Inflammatory macrophage treated with lipopolysaccharide for 4 hours (primary cell): Measurements from ENCODE around the gene BUB1.
"Not testable (repeated sequence)": the region's sequence is repeated elsewhere in the genome, so short reads cannot be mapped to it uniquely, and the experiment has no call there.

Experiments
- DNase-seq: peaks from one replicate; pipeline ENCODE4 v3.0.0-alpha.2; 2020

The BUB1 gene

DNA sequence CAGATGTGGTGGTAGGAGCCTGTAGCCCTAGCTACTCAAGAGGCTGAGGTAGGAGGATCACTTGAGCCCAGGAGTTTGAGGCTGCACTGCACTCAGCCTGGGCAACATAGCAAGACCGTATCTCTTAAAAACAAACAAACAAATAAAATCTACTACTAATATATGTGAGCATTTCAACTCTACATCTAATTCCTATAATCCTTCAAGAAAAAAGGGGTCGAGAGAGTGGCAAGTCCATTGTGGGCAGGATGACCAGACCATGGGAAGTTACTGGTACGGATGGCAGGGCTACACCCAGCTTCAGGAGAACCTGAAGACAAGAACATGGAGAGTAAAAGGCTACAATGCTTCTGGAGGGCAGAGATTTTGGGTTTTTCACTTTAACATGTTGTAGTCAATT lies 24.0 kb downstream of the BUB1 start:
- no peak for DNase-seq

DNA sequence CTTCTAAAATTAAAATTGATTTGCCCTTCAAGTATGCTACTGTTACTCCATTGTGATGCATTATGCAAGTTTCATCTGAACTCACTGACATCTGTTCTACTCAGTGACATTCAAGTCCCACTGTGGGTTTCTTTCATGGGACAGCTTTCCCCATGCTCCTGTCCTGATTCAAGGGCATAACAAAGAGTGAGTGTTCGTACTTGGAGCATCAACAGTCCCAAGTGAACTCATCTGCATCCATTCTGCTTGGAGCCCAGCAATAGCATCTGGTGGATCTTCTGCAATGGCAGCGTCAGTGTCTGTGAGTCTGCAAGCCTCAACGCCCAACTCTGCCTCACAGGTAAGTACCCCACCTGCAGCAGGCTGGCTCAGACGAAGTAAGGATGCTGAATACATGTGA lies 27.5 kb downstream of the BUB1 start:
- DNase-seq = no peak

DNA sequence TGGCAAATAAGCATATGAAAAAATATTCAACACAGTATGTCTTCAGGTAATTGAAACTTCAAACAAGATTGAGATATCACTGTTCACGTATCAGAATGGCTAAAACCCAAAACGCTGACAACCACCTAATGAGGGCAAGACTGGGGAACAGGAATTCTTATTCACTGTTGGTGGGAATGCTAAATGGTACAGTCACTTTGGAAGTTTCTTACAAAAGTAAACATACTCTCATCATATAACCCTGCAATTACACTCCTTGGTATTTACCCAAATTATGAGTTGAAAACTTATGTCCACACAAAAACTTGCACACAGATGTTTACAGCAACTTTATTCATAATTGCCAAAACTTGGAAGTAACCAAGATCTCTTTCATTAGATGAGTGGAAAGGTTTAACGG lies 30.1 kb downstream of the BUB1 start:
- DNase-seq = no peak

DNA sequence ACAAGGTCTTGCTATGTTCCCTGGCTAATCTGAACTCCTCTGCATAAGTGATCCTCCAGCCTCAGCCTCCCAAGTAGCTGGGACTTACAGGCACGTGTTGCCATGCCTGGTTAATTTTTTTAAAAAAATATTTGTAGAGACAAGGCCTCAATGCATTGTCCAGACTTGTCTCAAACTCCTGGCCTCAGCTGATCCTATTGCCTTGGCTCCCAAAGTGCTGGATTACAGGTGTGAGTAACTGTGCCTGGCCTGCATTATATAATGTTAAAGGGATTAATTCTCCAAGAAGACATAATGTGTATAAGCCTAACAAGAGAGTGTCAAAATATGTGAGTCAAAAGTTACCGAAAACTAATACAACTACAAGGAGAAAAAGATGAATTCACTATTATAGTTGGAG lies 32.2 kb downstream of the BUB1 start:
- no peak for DNase-seq

DNA sequence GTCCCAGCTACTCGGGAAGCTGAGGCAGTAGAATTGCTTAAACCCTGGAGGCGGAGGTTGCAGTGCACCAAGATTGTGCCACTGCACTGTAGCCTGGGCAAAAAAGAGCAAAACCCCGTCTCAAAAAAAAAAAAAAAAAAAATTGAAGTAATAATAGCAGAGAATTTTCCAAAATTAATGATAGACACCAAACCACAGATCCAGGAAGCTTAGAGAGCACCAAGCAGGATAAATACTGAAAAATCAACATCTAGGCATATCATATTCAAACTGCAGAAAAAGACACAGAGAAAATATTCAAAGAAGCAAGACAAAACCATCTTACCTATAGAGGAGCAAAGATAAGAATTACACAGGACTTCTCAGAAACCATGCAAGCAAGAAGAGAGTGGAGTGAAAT lies 33.5 kb downstream of the BUB1 start:
- DNase-seq = no peak

DNA sequence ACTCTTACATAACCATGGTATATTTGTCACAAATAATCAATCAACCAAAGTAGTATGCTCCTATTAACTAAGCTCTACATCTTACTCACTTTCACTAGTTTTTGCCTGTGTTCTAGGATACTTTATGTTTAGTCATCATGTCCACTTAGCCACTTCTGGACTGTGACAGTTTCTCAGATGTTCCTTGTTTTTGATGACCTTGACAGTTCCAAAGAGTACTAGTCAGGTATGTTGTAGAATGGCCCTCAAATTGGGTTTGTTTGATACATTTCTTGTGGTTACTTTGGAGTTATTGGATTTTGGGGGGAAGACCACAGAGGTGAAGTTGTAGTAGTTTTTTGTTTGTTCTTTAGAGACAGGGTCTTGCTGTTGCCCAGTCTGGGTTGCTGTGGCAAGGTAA lies 35.5 kb downstream of the BUB1 start:
- DNase-seq = no peak

DNA sequence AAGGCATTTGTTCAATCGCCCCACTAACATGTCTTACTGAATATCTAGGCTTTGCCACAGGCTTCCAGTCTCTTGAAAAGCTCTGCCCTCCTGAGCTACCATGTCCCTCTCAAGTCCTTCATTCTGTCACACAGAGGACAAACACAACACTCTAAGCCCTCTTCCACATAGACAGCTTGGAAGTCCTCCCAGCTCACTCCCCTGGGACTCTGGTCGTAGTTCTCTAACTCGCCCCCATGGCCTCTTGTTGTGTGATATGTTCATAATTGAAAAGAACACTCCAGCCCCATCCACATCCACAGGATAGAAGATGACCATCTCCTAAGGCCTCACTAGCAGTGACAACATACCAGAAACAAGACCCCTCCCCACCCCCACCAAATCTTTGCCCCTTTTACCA lies 37.9 kb downstream of the BUB1 start:
- no peak for DNase-seq

DNA sequence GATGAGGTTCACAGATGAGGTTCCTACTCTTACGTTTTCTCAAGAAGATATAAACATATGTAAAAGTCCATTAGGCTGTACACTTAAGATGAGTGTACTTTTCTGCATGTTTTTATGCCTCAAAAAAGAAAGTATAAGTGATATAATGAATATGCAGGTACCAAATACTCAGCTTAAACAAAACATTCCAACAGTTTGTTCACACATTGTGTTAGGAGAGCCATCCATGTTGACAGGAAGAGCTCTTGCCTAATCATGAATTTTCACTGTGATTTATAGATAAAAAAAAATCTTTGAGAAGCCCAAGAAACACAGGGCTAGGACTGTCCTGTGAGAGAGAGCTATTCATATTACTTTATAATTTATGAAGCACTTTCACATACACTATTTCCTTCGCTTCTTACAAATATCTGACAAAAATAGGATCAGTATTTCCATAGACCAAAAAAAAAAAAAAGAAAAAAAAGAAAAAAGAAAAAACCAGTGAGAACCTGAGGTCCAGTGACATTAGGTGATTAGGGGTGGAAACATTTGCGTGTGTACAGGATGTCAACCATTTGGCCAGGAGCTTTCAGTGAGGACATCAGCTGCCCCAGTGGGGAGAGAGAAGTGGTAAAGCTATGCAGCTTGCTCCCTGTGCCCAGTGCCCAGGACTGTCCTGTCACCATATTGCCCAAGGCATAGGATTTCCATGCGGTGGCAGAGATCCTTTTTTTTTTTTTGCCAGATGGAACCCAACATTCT lies 38.7 kb downstream of the BUB1 start:
- DNase-seq = no peak

DNA sequence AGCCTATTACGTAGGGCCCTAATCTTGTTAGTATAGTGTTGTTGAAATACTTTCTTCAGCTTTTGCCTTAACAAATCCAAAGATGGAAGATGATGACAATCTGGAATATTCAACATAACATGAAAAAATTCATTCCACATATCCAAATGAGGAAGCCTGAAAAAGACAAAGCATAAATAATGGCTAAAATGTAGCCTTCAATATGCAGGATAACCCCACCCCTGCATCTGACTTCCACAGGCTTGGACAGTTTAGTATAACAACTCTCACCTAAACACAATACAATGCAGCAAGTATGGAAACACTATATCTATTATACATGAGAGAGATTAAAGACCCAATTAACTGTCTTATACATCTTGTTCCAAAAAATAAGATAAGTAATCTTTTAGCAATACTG lies 39.9 kb downstream of the BUB1 start:
- DNase-seq = no peak

DNA sequence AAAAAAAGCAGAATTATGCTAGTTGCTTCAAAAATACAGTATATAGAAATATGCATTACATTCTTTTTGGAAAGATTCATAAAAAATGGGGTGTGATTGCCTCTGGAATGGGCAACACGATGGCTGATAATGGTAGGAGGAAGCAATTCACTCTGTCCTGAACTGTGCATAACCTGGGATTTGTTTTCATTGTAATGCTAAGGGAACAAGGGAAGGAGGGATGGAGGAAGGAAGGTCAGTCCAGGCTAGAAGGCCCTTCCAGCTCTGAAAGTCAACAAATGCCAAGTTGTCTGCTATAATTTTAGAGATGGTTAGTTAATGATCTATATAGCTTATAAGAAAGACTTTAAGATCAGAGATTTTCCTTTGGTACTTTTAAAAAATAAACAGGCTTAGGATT lies 40.8 kb downstream of the BUB1 start:
- DNase-seq = no peak

DNA sequence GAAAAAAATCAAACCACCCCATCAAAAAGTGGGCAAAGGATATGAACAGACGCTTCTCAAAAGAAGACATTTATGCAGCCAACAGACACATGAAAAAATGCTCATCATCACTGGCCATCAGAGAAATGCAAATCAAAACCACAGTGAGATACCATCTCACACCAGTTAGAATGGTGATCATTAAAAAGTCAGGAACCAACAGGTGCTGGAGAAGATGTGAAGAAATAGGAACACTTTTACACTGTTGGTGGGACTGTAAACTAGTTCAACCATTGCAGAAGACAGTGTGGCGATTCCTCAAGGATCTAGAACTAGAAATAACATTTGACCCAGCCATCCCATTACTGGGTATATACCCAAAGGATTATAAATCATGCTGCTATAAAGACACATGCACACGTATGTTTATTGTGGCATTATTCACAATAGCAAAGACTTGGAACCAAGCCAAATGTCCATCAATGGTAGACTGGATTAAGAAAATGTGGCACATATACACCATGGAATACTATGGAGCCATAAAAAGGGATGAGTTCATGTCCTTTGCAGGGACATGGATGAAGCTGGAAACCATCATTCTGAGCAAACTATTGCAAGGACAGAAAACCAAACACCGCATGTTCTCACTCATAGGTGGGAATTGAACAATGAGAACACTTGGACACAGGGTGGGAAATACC lies 41.8 kb downstream of the BUB1 start:
- not testable (repeated sequence) for DNase-seq

DNA sequence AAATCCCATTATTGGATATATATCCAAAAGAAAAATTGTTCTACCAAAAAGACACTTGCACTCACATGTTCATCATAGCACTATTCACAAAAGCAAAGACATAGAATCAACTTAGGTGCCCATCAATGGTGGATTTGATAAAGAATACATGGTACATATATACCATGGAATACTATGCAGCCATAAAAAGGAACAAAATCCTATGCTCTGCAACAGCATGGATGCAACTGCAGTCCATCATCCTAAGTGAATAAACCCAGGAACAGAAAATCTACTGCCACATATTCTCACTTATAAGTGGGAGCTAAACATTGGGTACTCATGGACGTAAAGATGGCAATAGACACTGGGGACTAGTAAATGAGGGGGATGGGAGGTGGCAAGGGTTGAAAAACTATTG lies 50.5 kb downstream of the BUB1 start:
- not testable (repeated sequence) for DNase-seq

DNA sequence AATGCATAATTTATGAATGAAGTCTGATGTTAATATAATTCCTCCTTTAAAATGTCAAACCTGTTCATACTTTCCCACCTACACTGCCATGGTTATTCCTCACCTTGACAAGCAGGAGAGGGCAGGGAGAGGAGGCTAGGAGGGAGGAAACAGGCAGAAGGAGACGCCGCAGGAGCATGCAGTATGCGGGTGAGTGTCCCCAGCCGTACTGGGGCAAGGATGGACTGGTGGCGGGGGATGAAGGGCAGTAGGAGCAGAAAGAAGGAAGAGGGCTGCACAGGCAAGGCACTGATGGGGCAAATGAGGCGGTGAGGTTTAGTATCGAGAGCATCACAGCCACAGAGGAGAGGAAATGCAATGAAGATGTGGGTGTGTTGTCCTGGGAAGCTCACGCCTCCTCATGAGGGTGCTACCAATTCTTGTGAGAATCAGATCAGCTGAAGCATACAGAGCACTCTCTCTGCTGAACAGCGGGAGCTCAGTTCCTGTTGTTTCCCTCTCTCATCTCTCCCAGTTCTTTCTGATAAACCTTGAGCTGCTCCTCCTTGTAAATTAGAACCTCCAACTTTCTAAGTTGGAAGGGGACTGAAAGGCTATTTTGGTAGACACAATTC lies 58.4 kb downstream of the BUB1 start:
- not testable (repeated sequence) for DNase-seq

DNA sequence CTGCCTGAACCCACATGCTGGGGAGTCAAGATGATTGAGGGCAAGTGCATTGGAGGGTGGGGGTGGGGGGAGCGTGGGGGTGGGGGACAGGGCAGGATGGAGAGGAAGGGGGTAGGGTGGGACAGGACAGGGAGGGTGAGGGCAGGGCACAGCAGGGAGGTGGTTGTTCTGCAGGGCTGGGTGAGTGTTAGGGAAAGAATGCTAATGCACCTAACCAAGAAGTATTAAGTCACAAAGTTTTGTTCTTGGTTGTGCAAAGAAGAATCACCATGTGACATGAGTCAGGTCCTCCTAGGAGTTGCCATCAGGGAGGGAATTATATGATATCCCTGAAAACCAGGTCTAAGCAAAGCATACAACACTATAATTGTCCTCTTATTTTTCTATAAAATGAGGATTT lies 63.9 kb downstream of the BUB1 start:
- DNase-seq = not testable (repeated sequence)

DNA sequence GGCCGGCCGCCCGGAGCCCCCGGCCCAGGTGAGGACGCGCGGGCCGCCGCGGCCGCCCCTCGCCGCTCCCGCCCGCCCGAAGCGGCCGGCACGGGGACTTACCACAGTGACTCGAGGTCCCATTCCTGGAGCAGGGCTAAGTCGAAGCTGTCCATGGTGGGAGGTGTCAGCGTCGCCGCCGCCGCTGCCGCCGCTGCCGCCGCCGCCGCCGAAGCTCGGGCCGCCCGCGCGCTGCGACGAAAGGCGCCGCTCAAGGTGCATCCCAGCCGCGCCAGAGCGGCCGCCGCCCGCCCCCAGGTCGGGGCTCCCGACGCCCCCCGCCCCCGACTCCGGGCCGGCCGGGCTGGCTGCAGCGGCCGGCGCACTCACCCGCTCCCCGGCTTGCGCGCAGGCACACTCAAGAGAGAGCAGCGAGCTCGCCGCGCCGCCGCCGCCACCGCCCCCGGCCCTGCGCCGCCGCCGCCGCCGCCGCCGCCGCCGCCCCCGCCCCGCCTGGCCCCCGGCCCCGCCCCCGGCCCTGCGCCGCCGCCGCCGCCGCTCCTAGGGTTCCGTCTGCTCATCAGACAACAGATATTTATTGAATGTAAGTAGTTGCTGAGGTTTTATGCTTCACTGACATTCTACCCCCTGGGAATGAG lies 67.1 kb downstream of the BUB1 start:
- not testable (repeated sequence) for DNase-seq

DNA sequence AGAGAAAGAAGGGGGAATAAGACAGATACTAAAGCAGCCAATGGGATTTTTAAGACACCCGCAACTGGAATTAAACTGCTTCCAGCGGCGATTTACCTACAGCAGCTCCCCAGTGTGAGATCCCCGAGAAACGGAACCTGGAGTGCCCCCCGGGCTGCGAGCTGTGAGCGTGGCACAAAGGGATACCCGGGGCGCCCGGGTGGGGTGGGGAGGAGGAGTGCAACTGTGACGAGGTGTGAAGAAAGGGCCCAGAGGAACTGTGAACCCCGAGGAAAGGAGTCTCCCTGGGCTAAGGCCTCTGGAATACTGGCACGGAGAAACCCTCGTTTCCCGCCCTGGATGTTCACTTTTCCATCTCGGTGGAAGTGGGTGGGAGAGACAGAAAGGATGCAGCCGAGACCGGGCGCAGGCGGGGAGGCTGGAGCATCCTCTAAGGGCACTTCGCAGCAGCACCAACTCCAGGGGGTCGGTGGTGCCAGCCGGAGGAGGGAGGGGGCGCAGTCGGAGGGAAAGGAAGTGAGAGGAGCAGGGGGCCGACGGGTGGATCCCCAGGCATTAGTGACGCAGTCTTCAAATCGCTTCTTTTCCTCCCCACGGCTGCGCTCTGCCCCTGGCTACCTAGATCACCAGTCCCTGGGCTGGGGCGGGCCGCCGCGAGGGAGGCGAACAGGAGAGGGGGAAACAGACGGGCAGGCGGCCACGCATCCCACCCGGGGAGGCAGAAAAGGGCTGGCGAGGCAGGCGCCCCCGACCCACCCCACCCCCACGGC lies 67.8 kb downstream of the BUB1 start:
- not testable (repeated sequence) for DNase-seq

DNA sequence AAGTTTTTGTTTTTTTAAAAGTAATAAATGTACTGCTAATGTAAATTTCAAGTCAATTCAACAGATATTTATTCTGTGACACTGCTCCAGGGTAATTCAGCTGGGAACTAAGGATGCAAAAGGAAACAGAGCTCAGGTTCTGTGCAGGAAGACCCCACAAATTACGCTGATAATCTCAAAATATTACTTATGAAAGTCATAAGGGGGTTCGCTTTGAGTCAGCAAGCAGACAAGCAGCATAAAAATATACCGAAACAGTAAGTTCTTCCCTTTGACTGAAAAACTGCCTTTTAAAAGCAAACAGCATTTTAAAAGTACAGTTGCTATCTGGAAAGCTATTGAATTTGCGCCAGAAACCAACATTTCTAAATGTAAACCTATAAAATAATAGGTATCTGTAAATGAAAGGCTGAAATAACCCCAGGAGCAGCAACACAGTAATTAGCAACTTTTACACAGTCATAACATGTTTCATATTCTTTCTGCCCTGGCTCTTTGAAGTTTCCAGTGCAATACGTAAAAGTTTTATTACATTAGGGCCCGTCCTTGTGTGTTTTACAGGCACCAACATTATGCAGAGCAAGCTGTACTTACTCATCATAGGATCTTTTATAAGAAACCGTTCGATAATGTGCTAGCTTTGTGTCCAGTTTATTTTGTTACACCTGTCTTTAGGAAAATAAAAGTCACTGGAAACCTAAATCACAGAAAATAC lies 68.9 kb downstream of the BUB1 start:
- DNase-seq = not testable (repeated sequence)

DNA sequence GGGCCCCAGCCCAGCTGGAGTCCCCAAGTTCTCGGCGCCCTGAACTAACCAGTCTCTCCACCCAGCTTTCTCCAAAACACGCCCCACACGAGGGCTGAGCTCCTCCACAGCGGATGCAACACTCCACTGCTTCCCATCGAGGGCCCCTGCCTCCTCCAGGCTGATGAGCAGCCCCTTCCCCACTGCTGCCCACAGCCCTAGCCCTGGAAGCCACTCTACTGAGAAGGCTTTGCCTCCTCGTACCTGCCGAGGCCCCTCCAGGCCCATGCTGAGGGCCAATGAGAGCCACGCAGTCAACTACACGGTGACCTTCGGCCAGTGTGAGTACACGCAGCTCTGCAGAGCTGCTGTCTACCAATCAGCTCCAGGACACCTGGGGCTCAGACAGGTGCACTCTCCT lies 72.8 kb downstream of the BUB1 start:
- not testable (repeated sequence) for DNase-seq

DNA sequence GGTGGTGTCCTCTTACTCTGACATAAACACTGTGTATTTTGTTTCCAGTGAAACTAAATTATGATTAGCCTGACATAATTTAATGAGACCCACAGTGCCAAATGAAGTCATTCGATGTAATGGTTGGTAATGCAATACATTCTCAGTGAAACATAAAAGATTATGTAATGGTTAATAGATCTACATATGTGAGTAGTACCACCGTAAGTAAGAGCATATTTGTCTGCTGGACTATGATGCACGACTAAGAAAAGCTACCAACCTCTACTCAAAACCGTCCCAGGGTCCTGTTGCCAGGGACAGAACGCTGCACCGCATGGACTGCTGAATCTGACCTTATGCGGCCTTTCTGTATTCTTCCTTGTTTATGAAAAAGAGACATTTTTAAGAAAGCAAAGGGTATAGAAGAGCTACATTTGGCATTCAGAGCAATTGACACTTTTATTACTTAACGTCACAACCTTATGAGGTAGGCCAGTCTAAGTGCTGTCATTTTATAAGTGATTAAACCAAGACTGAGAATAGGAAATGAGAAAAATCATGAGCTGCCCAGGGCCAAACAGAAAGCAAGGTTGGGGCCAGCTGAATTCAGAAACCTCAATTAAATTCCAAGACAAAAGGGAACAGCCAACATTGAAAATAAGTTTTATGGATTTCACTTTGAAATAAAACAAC lies 73.8 kb downstream of the BUB1 start:
- DNase-seq = not testable (repeated sequence)

DNA sequence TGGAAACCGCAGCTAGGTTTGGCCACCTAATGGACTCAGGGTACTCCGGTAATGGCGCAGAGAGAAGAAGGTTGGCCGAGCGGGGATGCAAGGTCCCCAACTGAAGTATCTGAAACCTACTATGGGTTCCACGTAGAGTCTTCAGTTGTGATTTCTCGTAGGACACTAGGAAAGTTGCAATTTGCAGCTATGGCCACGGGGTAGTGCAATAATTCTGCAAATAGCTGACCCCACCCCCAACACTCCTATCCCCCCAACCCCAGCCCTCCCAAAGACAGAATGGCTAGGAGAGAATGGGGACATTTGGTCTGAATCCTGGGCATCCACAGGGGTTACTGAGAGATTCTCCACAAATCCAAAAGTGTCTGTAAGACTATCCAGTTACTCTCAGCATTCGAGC lies 75.7 kb downstream of the BUB1 start:
- not testable (repeated sequence) for DNase-seq

DNA sequence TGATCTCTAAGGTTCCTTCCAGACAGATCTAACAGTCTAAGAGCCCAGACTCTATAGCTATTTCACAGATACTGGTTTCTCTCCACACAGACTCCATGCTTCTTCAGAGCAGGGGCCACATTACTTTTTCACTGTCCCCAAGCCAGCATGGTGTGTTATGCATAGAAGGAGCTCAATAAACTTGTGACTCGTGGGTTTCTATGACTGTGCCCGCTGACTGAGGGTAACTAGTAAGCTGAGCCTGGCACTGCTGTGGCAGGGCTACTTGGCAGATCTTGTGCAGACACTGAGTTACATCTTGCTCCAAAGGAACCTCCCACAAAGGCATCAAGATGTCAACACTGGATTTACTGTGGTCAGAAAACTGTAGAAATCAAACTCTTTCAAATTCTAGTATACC lies 85.9 kb downstream of the BUB1 start:
- not testable (repeated sequence) for DNase-seq
